ENCODE results near the gene USP7. TPM values are rescaled to one million over a fixed set of nuclear protein-coding genes. Genes with fewer than 3 reads are reported as not detected.
"Not testable (repeated sequence)": the region's sequence is repeated elsewhere in the genome, so short reads cannot be mapped to it uniquely, and the experiment has no call there.

USP7 gene
- total and polyA plus RNA-seq, 9 donors: 41.3 to 71.1 (median 62.5) TPM

DNA sequence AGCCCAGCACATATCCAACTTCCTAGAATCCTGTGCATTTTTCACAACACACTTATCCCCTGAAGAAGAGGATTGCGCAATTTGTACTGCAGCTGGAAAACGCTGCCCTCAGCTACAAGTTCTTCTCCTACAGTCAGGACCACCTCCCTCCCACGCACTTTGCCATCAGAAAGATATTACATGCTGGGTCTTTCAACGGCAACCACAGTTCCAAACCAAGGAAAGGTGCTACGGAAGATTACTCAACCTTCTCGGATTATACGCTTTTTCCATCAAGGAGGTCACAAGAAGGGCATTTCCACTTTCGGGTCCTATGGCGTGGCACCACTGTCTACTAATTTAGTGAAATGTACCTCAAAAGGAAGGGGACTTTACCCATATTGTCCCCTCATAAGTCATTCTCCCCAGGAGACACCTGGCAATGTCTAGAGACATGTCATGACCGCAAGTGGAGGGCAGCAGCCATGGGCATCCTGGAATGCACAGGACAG is 35.2 kb downstream of the USP7 start:
- peak; percentile 64 for DNase-seq
- 87% methylated on average over 7 of the region's 10 CpGs for WGBS (ENCODE audit: insufficient coverage)
- no peaks in the 10 kb centered on the region for H3K27me3 ChIP-seq (ENCODE audit: control insufficient read depth, insufficient read depth, low read length)
- no peak overlapping the region for H3K4me3 ChIP-seq (ENCODE audit: low read length)
- H3K9me3 ChIP-seq (replicated peaks; ENCODE audit: control insufficient read depth, low read depth, low read length): no peaks in the 10 kb centered on the region
- H3K36me3 ChIP-seq (ENCODE audit: control insufficient read depth, insufficient read depth, low read length): peaks cover 40% of the 10 kb centered on the region
- no peaks in the 10 kb centered on the region for H3K4me1 ChIP-seq (ENCODE audit: control insufficient read depth, insufficient read depth, low read length)
- no peak overlapping the region for H3K27ac ChIP-seq (ENCODE audit: low read length)

DNA sequence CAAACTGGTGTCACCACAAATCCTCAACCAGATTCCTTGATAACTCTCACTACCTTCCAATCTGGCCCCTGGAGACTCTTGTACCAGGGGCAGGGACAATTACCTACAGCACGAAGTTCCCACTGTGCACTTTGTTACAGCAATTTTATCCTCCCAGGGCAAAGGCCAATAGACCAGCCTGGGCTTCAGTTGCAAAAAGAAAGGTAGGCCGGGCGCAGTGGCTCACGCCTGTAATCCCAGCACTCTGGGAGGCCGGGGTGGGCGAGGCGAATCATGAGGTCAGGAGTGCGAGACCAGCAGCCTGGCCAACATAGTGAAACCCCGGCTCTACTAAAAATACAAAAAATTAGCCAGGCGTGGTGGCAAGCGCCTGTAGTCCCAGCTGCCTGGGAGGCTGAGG is 36.9 kb downstream of the USP7 start:
- H3K27ac ChIP-seq (ENCODE audit: low read length): no peak overlapping the region
- H3K27me3 ChIP-seq (ENCODE audit: control insufficient read depth, insufficient read depth, low read length): no peaks in the 10 kb centered on the region
- H3K9me3 ChIP-seq (replicated peaks; ENCODE audit: control insufficient read depth, low read depth, low read length): no peaks in the 10 kb centered on the region
- DNase-seq: no peak
- no peaks in the 10 kb centered on the region for H3K4me1 ChIP-seq (ENCODE audit: control insufficient read depth, insufficient read depth, low read length)
- no peak overlapping the region for H3K4me3 ChIP-seq (ENCODE audit: low read length)
- WGBS (ENCODE audit: insufficient coverage): 99% methylated on average over 8 of the region's 11 CpGs
- H3K36me3 ChIP-seq (ENCODE audit: control insufficient read depth, insufficient read depth, low read length): peaks cover 46% of the 10 kb centered on the region

DNA sequence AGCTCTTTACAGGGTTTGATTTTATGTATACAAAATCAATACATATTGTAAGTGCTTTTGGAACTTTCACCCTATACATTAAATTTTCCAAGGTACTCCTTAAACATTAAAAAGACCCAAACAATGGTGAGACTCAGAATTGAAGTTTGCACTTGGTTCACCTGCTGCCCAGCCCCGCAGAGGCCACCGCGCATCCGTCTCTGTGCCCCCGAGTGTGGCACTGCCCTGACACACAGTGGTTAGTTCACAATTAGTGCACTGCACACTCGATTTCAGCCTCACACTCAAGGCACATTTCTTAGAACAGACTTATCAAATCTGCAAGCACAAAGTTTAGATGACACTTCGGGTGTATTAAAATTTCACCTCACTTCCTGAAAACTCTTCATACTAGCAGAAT is 38.3 kb downstream of the USP7 start:
- Histone ChIP-seq H3K36me3 (ENCODE audit: control insufficient read depth, insufficient read depth, low read length) (peaks cover 56% of the 10 kb centered on the region), H3K27ac (ENCODE audit: low read length) (no peak overlapping the region), H3K9me3 (replicated peaks; ENCODE audit: control insufficient read depth, low read depth, low read length) (no peaks in the 10 kb centered on the region), H3K27me3 (ENCODE audit: control insufficient read depth, insufficient read depth, low read length) (no peaks in the 10 kb centered on the region), H3K4me3 (ENCODE audit: low read length) (no peak overlapping the region), H3K4me1 (ENCODE audit: control insufficient read depth, insufficient read depth, low read length) (no peaks in the 10 kb centered on the region)
- WGBS (ENCODE audit: insufficient coverage): 92% methylated on average over 7 of the region's 7 CpGs
- DNase-seq: no peak

DNA sequence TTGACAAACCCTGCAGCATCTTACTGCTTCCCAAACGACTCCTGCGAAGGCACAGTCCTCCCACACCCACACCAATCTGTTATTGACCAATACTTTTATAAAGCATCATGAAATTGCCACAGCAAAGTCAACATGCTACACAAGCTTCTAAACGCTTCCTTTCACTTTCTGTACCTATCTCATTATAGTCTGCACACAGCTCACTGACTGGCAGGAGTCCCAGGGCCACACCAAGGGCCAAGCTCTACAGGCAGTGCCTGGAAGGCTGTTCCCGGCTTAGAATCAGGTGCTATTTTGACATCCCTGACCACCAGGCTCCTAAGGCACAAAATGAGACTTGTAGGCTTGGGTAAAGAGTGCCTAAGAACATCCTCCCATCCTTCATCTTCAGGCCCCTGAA is 39.5 kb downstream of the USP7 start:
- Histone ChIP-seq H3K27me3 (ENCODE audit: control insufficient read depth, insufficient read depth, low read length) (no peaks in the 10 kb centered on the region), H3K27ac (ENCODE audit: low read length) (no peak overlapping the region), H3K36me3 (ENCODE audit: control insufficient read depth, insufficient read depth, low read length) (peaks cover 57% of the 10 kb centered on the region), H3K4me1 (ENCODE audit: control insufficient read depth, insufficient read depth, low read length) (no peaks in the 10 kb centered on the region), H3K9me3 (replicated peaks; ENCODE audit: control insufficient read depth, low read depth, low read length) (no peaks in the 10 kb centered on the region), H3K4me3 (ENCODE audit: low read length) (no peak overlapping the region)
- no peak for DNase-seq
- WGBS (ENCODE audit: insufficient coverage): 80% methylated on average over 3 of the region's 4 CpGs

DNA sequence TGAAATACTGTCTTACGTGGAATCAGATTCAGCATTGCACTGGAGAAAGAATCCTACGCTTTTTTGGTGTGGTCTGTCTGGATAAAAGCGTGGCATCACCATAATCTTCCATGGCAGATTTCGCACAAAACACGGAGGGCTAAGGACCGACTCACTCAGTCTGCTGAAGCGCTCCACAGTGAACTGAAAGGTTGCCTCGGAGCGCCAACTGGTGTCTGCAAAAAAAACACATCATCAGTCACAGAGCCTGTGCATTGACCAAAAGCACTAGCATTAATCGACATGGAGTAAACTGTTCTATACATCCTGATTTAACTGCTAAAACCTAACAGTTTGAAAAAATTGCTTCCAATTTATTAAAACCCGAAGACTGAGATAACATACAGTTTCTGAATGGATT is 40.5 kb downstream of the USP7 start:
- H3K27me3 ChIP-seq (ENCODE audit: control insufficient read depth, insufficient read depth, low read length): no peaks in the 10 kb centered on the region
- no peaks in the 10 kb centered on the region for H3K9me3 ChIP-seq (replicated peaks; ENCODE audit: control insufficient read depth, low read depth, low read length)
- no peak for DNase-seq
- no peak overlapping the region for H3K27ac ChIP-seq (ENCODE audit: low read length)
- 83% methylated on average over 9 of the region's 11 CpGs for WGBS (ENCODE audit: insufficient coverage)
- no peaks in the 10 kb centered on the region for H3K4me1 ChIP-seq (ENCODE audit: control insufficient read depth, insufficient read depth, low read length)
- H3K4me3 ChIP-seq (ENCODE audit: low read length): no peak overlapping the region
- H3K36me3 ChIP-seq (ENCODE audit: control insufficient read depth, insufficient read depth, low read length): peaks cover 56% of the 10 kb centered on the region

DNA sequence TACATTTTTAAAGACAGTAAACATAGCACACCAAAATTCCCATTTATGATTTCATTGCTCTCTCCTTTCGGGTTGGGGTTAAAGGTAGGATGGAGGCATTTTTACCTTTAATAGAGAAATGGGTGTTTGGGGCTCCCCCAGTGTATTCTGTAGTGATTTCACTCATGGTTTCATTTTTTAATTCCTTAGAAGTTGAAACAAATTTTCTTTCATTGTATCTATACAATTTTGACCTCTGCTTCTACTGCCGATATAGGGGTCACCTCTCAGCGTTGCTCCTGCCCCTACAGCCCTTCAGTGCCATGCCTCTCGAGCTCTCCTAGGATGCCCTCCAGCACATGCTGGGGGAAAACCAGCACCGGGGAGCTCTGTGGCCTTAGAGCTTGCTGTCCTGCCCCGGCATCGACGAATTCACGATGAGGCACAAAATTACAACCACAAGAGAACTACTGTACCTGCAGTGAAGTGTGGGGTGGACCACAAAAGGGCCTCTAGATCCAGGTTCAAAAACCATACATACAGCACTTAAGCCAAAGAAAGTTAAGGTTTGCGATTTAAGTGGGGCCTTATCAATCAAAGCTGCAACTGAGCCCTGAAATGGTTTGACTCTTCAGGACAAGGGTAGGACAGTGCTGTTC is 42.2 kb downstream of the USP7 start:
- no peak for DNase-seq
- no peak overlapping the region for H3K27ac ChIP-seq (ENCODE audit: low read length)
- H3K27me3 ChIP-seq (ENCODE audit: control insufficient read depth, insufficient read depth, low read length): no peaks in the 10 kb centered on the region
- peaks cover 52% of the 10 kb centered on the region for H3K36me3 ChIP-seq (ENCODE audit: control insufficient read depth, insufficient read depth, low read length)
- H3K4me3 ChIP-seq (ENCODE audit: low read length): no peak overlapping the region
- H3K9me3 ChIP-seq (replicated peaks; ENCODE audit: control insufficient read depth, low read depth, low read length): no peaks in the 10 kb centered on the region
- WGBS (ENCODE audit: insufficient coverage): 80% methylated on average over 4 of the region's 10 CpGs
- H3K4me1 ChIP-seq (ENCODE audit: control insufficient read depth, insufficient read depth, low read length): no peaks in the 10 kb centered on the region

DNA sequence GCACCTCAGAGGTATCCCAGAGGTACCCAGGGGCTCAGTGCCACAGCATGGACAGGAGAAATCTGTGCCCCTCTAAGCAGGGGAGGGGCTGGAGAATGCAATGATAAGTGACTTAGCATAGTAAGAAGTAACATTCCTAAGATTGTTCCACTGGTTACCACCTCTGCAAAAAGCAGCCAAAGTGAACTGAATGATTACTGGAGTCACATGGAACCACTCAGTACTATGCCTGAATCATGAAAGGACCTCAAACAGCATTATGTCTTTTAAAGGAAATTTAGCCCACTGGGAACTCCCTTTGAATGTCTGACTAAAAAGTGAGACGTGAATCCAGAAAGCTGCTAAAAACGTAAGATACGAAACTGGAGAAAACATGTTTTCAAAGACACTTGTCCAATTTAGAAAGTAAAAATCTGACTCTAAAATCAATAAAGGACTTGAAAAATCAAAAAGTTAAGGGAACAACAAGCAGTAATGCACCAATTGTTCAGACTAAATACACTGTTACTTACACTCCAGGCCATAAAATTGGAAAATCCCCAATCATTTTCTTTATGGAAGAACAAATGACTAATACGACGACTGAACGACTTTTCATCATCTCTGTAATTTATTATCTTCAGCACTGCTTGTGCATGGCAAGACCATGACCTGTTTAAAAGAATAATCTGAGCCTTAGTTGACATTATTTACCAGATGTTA is 42.9 kb downstream of the USP7 start:
- 67% methylated on average over 2 of the region's 6 CpGs for WGBS (ENCODE audit: insufficient coverage)
- Histone ChIP-seq H3K36me3 (ENCODE audit: control insufficient read depth, insufficient read depth, low read length) (peaks cover 53% of the 10 kb centered on the region), H3K27me3 (ENCODE audit: control insufficient read depth, insufficient read depth, low read length) (no peaks in the 10 kb centered on the region), H3K4me3 (ENCODE audit: low read length) (no peak overlapping the region), H3K4me1 (ENCODE audit: control insufficient read depth, insufficient read depth, low read length) (no peaks in the 10 kb centered on the region), H3K27ac (ENCODE audit: low read length) (no peak overlapping the region), H3K9me3 (replicated peaks; ENCODE audit: control insufficient read depth, low read depth, low read length) (no peaks in the 10 kb centered on the region)
- no peak for DNase-seq

DNA sequence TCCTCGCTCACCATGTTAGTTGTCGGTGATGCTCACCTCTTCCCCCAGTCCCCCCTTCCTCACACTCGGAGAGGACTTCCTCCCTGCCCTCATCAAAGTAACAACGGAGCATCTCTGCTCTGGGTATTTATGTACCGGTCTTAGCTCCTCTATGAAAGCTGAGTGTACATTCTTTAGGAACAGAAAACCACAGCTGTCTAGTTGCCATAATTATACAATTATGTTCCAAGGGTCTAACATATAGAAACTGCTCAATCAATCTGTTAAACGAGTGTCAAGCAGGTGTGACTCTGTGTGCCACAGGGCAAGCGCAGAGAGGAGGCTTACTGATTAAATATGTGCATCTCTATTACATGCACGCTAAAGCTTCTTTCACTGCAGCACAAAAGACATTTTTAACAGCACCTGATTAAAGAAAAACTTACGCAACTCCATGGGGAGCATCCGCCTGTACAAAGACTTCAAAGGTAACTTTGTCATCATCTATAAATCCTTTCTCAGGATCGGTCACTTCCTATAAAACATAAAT is 43.7 kb downstream of the USP7 start:
- no peak for DNase-seq
- Histone ChIP-seq H3K4me1 (ENCODE audit: control insufficient read depth, insufficient read depth, low read length) (no peaks in the 10 kb centered on the region), H3K36me3 (ENCODE audit: control insufficient read depth, insufficient read depth, low read length) (peaks cover 52% of the 10 kb centered on the region), H3K27ac (ENCODE audit: low read length) (no peak overlapping the region), H3K27me3 (ENCODE audit: control insufficient read depth, insufficient read depth, low read length) (no peaks in the 10 kb centered on the region), H3K4me3 (ENCODE audit: low read length) (no peak overlapping the region), H3K9me3 (replicated peaks; ENCODE audit: control insufficient read depth, low read depth, low read length) (no peaks in the 10 kb centered on the region)
- WGBS (ENCODE audit: insufficient coverage): 93% methylated on average over 8 of the region's 11 CpGs

DNA sequence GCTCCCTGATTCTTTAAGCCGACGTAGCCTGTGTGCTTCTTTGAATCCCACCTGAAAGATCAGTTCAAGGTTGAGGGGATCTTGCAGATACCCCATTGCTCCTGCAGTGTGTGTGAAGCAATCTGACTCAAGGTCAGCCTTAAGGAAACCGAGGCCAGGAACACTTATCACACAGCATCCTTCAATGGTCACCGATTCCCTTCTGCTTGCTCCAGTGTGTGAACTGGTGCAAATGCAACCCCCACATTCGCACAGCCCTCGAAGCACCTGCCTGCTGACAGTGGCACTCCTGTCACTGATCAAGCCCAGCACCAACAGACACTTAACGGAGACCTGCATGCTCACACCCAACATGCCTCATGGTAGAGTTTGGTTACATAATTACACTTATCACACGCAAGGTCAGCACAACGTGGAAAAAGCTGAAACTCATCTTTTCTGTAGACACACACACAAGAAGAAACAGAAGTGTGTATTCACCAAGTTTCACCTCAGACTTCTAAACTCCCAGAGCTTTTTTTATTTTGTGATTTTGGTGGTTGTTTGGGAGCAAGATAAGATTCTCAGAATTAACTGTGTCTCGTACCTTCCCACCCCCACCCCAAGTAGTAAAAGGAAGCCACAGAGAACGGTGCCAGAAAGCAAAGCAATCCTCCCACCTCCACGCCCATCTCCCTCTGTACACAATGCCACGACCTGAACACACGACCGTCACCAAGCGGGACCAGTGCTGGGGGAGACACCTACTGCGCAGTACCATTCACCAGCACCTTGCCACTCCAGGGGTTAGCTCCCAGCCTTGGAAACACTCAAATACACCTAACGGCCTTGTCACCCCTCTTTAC is 44.4 kb downstream of the USP7 start:
- no peak overlapping the region for H3K27ac ChIP-seq (ENCODE audit: low read length)
- no peak overlapping the region for H3K4me3 ChIP-seq (ENCODE audit: low read length)
- no peaks in the 10 kb centered on the region for H3K4me1 ChIP-seq (ENCODE audit: control insufficient read depth, insufficient read depth, low read length)
- peaks cover 54% of the 10 kb centered on the region for H3K36me3 ChIP-seq (ENCODE audit: control insufficient read depth, insufficient read depth, low read length)
- no peak for DNase-seq
- no peaks in the 10 kb centered on the region for H3K27me3 ChIP-seq (ENCODE audit: control insufficient read depth, insufficient read depth, low read length)
- H3K9me3 ChIP-seq (replicated peaks; ENCODE audit: control insufficient read depth, low read depth, low read length): no peaks in the 10 kb centered on the region
- 89% methylated on average over 5 of the region's 18 CpGs for whole genome bisulfite sequencing (ENCODE audit: insufficient coverage)

DNA sequence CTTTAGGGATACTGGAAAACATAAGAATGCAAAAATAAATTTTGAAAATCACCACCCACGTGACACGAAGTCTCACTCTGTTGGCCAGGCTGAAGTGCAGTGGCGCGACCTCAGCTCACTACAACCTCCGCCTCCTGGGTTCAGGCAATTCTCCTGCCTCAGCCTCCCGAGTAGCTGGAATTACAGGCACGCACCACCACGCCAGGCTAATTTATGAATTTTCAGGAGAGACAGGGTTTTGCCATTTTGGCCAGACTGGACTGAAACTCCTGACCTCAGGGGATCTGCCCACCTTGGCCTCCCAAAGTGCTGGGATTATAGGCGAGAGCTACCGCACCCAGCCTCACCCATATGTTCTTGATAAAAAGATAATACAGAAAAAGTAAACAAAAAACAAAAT is 46.4 kb downstream of the USP7 start:
- not testable (repeated sequence) for H3K4me1 ChIP-seq (ENCODE audit: control insufficient read depth, insufficient read depth, low read length); H3K4me3 ChIP-seq (ENCODE audit: low read length); H3K9me3 ChIP-seq (replicated peaks; ENCODE audit: control insufficient read depth, low read depth, low read length); H3K27ac ChIP-seq (ENCODE audit: low read length); DNase-seq; H3K27me3 ChIP-seq (ENCODE audit: control insufficient read depth, insufficient read depth, low read length)
- 95% methylated on average over 8 of the region's 10 CpGs for WGBS (ENCODE audit: insufficient coverage)
- peaks cover 58% of the 10 kb centered on the region for H3K36me3 ChIP-seq (ENCODE audit: control insufficient read depth, insufficient read depth, low read length)
